CD4-positive, alpha-beta T cell treated with Interleukin-17A for 1 hour (primary cell): ENCODE results near the gene TIMP3.

Source experiments
- DNase-seq: peaks from one replicate; pipeline ENCODE4 v3.0.0-alpha.2; 2020

The TIMP3 gene

GRCh38 chr22:32897400-32897799, 95.9 kb downstream of the TIMP3 start:
- no peak for DNase-seq

GRCh38 chr22:32900886-32901635, 99.6 kb downstream of the TIMP3 start:
- no peak for DNase-seq

DNA sequence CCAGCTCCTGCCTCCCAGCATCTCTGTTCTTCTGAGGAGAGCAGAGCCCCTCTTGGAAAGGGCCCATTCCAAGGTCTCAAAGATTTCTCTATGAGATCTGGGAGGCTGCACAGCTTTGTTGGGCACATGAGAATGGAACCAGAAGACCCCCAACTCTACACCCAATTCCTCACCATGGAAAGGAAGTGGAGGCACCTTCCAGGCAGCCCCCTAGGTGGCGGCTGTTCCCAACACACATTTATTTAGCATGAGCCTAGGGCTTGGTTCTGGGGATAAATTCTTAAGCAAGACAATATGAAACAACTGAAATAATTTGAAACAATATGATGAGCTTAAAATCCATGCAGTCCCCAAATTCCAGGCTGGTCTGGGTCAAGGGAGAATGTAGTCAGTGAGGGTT, 100.4 kb downstream of the TIMP3 start:
- DNase-seq: no peak

GRCh38 chr22:32903507-32903906, 102.0 kb downstream of the TIMP3 start:
- DNase-seq: no peak

GRCh38 chr22:32904044-32904443, 102.5 kb downstream of the TIMP3 start:
- peak; percentile 22 for DNase-seq

- no peak for DNase-seq
Observed at GRCh38 chr22:32905400-32905799, 103.9 kb downstream of the TIMP3 start.

DNA sequence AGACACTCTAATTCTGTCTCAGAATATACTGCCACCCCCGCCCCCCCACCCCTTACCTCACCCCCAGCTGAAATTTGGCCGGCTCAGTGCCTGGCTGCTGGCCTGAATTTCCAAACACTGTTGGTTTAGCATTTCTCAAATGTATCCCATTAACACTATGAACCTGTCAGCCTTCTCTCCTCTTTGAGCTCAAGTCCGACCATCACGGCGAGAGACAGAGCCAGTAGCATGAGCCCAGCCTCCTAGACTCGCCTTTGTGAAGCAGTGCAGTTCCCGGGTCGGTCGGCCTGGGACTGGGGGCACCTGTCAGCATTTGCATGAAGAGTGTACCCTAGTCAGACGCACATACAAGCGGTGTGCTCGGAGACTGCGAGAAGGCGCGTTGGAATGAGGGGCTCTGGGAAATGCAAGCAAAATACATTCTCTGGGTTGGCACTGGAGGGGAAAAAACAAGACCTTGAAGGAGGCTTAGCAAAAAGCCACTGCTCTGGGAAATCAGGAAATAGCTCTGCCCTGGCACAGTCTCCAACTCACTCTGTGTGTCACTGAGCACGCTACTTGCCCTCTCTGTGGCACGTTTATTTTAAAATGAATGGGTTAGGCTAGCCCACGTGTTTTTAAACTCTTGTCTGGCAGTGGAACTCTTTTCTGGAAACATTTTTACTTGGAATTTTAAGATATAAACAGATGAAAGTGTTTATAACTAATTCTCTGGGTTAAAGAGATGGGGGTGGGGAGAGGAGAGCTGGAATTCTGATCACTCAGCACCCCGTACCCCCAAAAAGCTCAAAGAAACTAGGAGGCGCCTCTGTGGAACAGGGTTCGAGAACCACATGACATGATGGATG, 108.3 kb downstream of the TIMP3 start:
- no peak for DNase-seq

DNA sequence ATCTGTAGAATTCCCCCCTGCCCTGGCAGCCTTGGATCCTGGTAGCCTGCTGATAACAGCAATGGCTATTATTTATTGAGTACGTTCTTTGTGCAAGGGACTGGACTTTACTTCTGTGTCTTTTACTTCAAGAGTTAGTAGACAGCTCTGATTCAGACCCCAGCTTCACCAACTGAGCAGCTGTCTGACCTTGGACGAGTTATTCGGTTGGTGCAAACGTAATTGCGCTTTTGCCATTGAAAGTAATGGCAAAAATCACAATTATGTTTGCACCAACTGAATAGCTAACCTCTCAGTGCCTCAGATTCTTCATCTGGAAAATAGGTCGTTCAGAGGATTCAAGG, 108.9 kb downstream of the TIMP3 start:
- no peak for DNase-seq

DNA sequence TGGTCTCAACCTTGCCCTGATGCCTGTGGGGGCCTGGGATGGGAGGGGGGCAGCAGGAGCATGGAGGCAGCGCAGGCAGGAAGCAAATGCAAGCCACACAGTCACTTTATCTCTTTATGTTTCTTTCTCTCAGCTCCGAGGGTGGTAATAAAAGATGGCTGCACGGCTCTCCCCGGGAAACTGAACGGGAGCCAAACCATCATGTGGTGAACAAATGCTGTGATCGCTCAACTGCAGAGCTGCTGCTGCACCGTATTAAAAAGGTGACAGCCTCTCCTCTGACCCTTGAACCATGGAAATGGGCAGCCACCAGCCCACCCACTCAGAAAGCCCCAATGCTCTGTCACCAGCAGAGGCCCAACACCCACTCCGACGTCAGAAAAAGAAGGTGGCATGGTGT, 110.0 kb downstream of the TIMP3 start:
- DNase-seq: no peak
